Measurements from ENCODE around the gene HYAL3. TPM values are rescaled to one million over a fixed set of nuclear protein-coding genes. Genes with fewer than 3 reads are reported as not detected.

HYAL3 gene
- total RNA-seq, 4 donors from 2014 or later = 2.4 to 8.8 (median 4.0) TPM

DNA sequence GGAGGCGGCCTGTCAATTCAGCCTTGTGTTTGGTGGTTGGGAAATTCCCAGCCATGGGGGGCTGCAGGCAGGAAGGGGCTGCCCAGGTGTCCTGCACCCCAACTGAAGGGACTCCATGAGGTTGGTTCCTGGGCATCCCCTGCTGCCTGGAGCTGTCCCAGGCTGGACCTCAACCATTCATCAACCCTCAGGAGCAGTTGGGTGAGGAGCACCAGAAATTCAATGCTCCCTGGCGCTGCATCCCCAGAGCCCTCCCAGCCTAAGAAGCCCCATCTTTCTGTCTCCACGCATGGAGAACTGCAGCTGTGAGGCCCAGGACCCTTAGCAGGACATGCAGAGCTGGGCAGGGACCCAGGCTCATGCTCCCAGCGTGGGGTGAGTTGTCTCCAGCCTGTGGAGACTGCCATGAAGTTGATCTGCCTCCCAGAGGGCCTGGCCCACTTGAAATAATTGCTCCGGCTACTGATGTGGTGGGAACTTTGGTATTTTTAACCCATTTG lies 38.2 kb downstream of the HYAL3 start:
- H3K4me3 ChIP-seq = peak overlapping the region in 1 of 2 donors; percentile 63
- no peaks in the 10 kb centered on the region for H3K27me3 ChIP-seq
- peak overlapping the region; percentile 83 to 100 (median 96) for H3K27ac ChIP-seq
- peaks cover 3 to 94% (median 38%) of the 10 kb centered on the region in 3 donors for H3K4me1 ChIP-seq
- WGBS, 2 donors (ENCODE audit: low coverage in 1 of 2) = no CpG with 5 or more reads among the region's 5 CpGs
- peaks cover 0 to 31% of the 10 kb centered on the region in 2 donors for H3K36me3 ChIP-seq
- TF ChIP-seq POLR2A (IDR thresholded peaks at IDR 0.05) (no peak), POLR2AphosphoS5 (IDR thresholded peaks at IDR 0.05) (no peak), EP300 (IDR thresholded peaks at IDR 0.05) (no peak)
- TF ChIP-seq, protein P1, sequence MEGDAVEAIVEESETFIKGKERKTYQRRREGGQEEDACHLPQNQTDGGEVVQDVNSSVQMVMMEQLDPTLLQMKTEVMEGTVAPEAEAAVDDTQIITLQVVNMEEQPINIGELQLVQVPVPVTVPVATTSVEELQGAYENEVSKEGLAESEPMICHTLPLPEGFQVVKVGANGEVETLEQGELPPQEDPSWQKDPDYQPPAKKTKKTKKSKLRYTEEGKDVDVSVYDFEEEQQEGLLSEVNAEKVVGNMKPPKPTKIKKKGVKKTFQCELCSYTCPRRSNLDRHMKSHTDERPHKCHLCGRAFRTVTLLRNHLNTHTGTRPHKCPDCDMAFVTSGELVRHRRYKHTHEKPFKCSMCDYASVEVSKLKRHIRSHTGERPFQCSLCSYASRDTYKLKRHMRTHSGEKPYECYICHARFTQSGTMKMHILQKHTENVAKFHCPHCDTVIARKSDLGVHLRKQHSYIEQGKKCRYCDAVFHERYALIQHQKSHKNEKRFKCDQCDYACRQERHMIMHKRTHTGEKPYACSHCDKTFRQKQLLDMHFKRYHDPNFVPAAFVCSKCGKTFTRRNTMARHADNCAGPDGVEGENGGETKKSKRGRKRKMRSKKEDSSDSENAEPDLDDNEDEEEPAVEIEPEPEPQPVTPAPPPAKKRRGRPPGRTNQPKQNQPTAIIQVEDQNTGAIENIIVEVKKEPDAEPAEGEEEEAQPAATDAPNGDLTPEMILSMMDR (IDR thresholded peaks at IDR 0.05) = no peak
- no peak for ATAC-seq
- peaks cover 0 to 8% (median 0%) of the 10 kb centered on the region in 3 donors for H3K9me3 ChIP-seq

- Histone ChIP-seq H3K4me1 (peaks cover 3 to 94% (median 35%) of the 10 kb centered on the region in 3 donors), H3K4me3 (peak overlapping the region; percentile 35 to 63), H3K27me3 (no peaks in the 10 kb centered on the region), H3K9me3 (peaks cover 0 to 8% (median 0%) of the 10 kb centered on the region in 3 donors), H3K36me3 (peaks cover 0 to 38% of the 10 kb centered on the region in 2 donors), H3K27ac (peak overlapping the region; percentile 83 to 100 (median 96))
- WGBS, 2 donors (ENCODE audit: low coverage in 1 of 2) = 0% methylated on average over 6 of the region's 70 CpGs; no CpG with 5 or more reads in 1 of the 2 donors
- TF ChIP-seq POLR2A (IDR thresholded peaks at IDR 0.05) = peak; percentile 38 to 65
- TF ChIP-seq, protein P1 (IDR thresholded peaks at IDR 0.05) = peak in 3 of 4 experiments; percentile 99 to 100 (median 99)
- TF ChIP-seq EP300 (IDR thresholded peaks at IDR 0.05) = no peak
- TF ChIP-seq POLR2AphosphoS5 (IDR thresholded peaks at IDR 0.05) = peak; percentile 66
- peak; percentile 87 for ATAC-seq
Observed at GRCh38 chr3:50260027-50260941, 38.9 kb downstream of the HYAL3 start.

GRCh38 chr3:50259432-50260026 lies 39.7 kb downstream of the HYAL3 start:
- H3K9me3 ChIP-seq = peaks cover 0 to 8% (median 0%) of the 10 kb centered on the region in 3 donors
- peak overlapping the region in 1 of 2 donors; percentile 63 for H3K4me3 ChIP-seq
- H3K27ac ChIP-seq = peak overlapping the region; percentile 39 to 100 (median 96)
- 50 to 75% methylated on average over 2 of the region's 18 CpGs for WGBS, 2 donors (ENCODE audit: low coverage in 1 of 2)
- no peak for ATAC-seq
- H3K27me3 ChIP-seq = no peaks in the 10 kb centered on the region
- peaks cover 3 to 94% (median 35%) of the 10 kb centered on the region in 3 donors for H3K4me1 ChIP-seq
- TF ChIP-seq POLR2AphosphoS5 (IDR thresholded peaks at IDR 0.05) (no peak), POLR2A (IDR thresholded peaks at IDR 0.05) (no peak), EP300 (IDR thresholded peaks at IDR 0.05) (no peak)
- TF ChIP-seq, protein P1 (IDR thresholded peaks at IDR 0.05) = no peak
- H3K36me3 ChIP-seq = peaks cover 0 to 45% of the 10 kb centered on the region in 2 donors

GRCh38 chr3:50258979-50259378 lies 40.2 kb downstream of the HYAL3 start:
- peaks cover 0 to 51% of the 10 kb centered on the region in 2 donors for H3K36me3 ChIP-seq
- WGBS, 2 donors (ENCODE audit: low coverage in 1 of 2) = 56% methylated on average over 7 of the region's 16 CpGs; no CpG with 5 or more reads in 1 of the 2 donors
- H3K9me3 ChIP-seq = peaks cover 0 to 8% (median 0%) of the 10 kb centered on the region in 3 donors
- peaks cover 3 to 94% (median 35%) of the 10 kb centered on the region in 3 donors for H3K4me1 ChIP-seq
- no peaks in the 10 kb centered on the region for H3K27me3 ChIP-seq
- TF ChIP-seq, protein P1 (IDR thresholded peaks at IDR 0.05) = peak in 1 of 4 experiments; percentile 15
- no peak for TF ChIP-seq POLR2A (IDR thresholded peaks at IDR 0.05)
- no peak overlapping the region for H3K4me3 ChIP-seq
- H3K27ac ChIP-seq = peak overlapping the region; percentile 39 to 100 (median 96)
- ATAC-seq = no peak

All from gastroesophageal sphincter (tissue), 4 donors.